Measurements from ENCODE around the gene CHID1. TPM values are rescaled to one million over a fixed set of nuclear protein-coding genes. Genes with fewer than 3 reads are reported as not detected.
A peak's percentile ranks its signal among the peaks of the same experiment; 100 is the strongest.

The CHID1 gene
- total and polyA plus RNA-seq, 2 of the 8 experiments (the other 6 are each of a cell fraction or from before 2014, with no cell fraction given): 81.2 to 88.5 TPM

GRCh38 chr11:944711-945470 lies 34.3 kb upstream of the CHID1 start (continued):
- TF ChIP-seq CHD7 (IDR thresholded peaks at IDR 0.05; ENCODE audit: insufficient replicate concordance, low read length) (no peak), SIN3A (conservative IDR thresholded peaks at IDR 0.05 in 1 of 2, IDR thresholded peaks at IDR 0.05 in 1 of 2; ENCODE audit: low read depth in 1 of 2, low read length in 2 of 2) (peak in 1 of 2 experiments; percentile 51; a peak in 1 of 4 replicates), NANOG (IDR thresholded peaks at IDR 0.05; ENCODE audit: insufficient read depth, low read depth, low read length, poor library complexity, severe bottlenecking) (peak; percentile 89), GABPA (IDR thresholded peaks at IDR 0.05; ENCODE audit: borderline replicate concordance, insufficient read depth, low read length) (no peak), KDM4A (IDR thresholded peaks at IDR 0.05; ENCODE audit: low read depth, low read length, severe bottlenecking) (no peak), ASH2L (IDR thresholded peaks at IDR 0.05; ENCODE audit: low read length) (peak; percentile 95)
